GM18870 (cell line): ENCODE measurements around the gene TPPP3.

Experiments used
- ATAC-seq: cut with Tn5 transposase; IDR thresholded peaks from one replicate; pipeline ENCODE4 v1.9.1; 2021; ENCODE audit warnings: moderate library complexity; ENCODE audit not compliant: unreplicated experiment

The TPPP3 gene

DNA sequence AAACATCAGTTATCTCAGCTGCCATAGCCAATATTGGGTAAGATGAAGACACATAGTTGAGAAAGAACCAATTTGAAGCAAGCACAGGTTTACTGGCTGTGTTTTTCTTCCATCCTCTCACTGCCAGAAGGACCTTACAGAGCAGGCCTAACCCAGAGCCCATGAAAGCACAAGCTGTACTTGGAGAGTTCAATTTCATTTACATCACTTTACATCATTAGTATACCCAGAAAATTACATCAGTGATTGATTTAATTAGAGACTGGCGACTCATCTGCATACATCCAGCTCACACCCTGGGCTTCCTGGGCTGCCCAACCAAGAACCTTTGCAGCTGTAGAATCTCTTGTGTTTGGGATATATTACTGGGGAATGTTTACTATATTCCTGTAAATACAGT lies 43.0 kb downstream of the TPPP3 start:
- ATAC-seq, result no peak

- ATAC-seq, result no peak
Measured at GRCh38 chr16:67349172-67349571, 44.1 kb downstream of the TPPP3 start.

GRCh38 chr16:67346341-67346740 lies 47.0 kb downstream of the TPPP3 start:
- ATAC-seq, result no peak

DNA sequence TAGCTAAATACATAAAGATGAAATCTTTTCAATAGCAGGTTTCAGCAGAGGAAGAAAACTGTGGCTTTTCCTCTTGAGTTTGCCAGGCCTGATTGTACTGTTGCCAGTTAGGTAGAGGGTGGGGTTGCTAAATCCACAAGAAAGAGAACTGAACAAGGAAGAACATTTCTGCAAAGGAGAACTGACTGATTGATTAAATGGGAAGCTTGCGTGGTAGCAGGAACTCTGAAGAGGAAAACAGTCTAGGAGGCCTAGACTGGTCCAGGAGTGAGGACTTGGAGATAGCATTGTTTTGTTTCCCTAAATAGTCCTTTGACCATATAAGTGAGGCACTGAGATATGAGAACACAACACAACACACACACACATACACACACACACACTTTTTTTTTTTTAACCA lies 47.9 kb downstream of the TPPP3 start:
- no peak for ATAC-seq

- ATAC-seq, result no peak
Measured at GRCh38 chr16:67342616-67343015, 50.7 kb downstream of the TPPP3 start.

- no peak for ATAC-seq
Measured at GRCh38 chr16:67341250-67341649, 52.0 kb downstream of the TPPP3 start.
